ENCODE results near the gene PDHB.

GRCh38 chr3:58482917-58483636 lies 49.4 kb upstream of the PDHB start:
- TF ChIP-seq CTCF (IDR thresholded peaks at IDR 0.05; ENCODE audit: low read depth, low read length) (no peak), EZH2phosphoT487 (IDR thresholded peaks at IDR 0.05; ENCODE audit: low read depth) (no peak)

Data from OCI-LY3 (cell line).